GM12873 (cell line): ENCODE measurements around the gene PCED1B.

ENCODE experiments used
- TF ChIP-seq, protein P1 (sequence below): IDR thresholded peaks from 2 replicates; pipeline ENCODE4 v1.5.1; 2012; ENCODE audit warnings: low read depth, mild to moderate bottlenecking, moderate library complexity, low read length, control low read depth; ENCODE audit not compliant: insufficient read depth; ENCODE audit errors: missing control alignments

The PCED1B gene

GRCh38 chr12:47271800-47272239, 192.4 kb downstream of the PCED1B start:
- TF ChIP-seq, protein P1, sequence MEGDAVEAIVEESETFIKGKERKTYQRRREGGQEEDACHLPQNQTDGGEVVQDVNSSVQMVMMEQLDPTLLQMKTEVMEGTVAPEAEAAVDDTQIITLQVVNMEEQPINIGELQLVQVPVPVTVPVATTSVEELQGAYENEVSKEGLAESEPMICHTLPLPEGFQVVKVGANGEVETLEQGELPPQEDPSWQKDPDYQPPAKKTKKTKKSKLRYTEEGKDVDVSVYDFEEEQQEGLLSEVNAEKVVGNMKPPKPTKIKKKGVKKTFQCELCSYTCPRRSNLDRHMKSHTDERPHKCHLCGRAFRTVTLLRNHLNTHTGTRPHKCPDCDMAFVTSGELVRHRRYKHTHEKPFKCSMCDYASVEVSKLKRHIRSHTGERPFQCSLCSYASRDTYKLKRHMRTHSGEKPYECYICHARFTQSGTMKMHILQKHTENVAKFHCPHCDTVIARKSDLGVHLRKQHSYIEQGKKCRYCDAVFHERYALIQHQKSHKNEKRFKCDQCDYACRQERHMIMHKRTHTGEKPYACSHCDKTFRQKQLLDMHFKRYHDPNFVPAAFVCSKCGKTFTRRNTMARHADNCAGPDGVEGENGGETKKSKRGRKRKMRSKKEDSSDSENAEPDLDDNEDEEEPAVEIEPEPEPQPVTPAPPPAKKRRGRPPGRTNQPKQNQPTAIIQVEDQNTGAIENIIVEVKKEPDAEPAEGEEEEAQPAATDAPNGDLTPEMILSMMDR: no peak

- TF ChIP-seq, protein P1: no peak
Measured at GRCh38 chr12:47272412-47273190, 193.2 kb downstream of the PCED1B start.

DNA sequence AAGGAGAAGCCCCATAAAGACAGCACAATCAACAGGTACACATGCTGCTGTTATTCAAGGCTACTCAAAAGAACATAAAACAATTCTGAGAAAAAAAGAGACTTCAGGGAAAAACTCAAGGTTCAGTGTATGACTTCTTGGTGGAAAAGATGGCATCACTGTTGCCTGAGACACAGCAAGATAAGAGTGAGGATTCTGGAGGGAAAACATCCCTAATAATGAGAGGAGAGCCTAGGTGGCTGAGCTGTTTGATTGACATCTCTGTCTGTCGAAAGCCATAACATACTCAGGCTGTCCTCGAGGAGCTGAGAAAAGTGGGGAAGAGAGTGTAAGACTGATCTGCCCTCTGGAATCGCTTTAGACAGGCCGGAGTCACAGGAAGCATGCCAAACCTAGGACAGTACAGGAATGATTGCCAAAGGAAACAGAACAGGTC, 193.8 kb downstream of the PCED1B start:
- TF ChIP-seq, protein P1: no peak

DNA sequence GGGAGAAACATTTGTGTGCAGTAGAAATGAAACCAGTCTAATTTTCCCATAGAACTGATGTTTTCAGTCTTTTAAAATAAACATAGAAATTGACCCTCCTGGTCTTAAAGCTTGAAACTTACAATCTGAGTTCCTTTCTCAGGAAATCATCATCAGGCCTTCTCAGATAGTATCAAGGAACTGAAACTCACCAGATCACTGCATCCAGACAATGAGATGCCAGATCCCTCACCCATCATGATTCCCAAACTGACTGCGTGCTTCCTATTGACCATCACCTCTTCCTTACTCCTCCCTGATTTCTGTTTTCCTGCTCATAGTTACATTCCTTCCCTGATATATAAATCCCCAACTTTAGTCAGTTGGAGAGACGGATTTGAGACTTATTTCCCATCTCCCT, 195.3 kb downstream of the PCED1B start:
- TF ChIP-seq, protein P1: no peak

DNA sequence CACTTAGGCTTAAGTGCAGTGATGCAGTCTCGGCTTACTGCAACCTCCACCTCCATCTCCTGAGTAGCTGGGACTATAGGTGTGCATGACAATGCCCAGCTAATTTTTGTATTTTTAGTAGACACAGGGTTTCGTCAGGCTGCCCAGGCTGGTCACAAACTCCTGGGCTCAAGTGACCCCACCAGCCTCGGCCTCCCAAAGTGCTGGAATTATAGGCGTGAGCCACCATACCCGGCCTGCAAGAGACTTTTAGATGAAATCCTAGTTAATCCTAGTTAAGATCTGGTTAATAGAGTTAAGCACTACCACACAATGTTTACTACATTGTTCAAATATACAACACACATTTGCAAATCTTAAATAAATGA, 196.8 kb downstream of the PCED1B start:
- TF ChIP-seq, protein P1: no peak

DNA sequence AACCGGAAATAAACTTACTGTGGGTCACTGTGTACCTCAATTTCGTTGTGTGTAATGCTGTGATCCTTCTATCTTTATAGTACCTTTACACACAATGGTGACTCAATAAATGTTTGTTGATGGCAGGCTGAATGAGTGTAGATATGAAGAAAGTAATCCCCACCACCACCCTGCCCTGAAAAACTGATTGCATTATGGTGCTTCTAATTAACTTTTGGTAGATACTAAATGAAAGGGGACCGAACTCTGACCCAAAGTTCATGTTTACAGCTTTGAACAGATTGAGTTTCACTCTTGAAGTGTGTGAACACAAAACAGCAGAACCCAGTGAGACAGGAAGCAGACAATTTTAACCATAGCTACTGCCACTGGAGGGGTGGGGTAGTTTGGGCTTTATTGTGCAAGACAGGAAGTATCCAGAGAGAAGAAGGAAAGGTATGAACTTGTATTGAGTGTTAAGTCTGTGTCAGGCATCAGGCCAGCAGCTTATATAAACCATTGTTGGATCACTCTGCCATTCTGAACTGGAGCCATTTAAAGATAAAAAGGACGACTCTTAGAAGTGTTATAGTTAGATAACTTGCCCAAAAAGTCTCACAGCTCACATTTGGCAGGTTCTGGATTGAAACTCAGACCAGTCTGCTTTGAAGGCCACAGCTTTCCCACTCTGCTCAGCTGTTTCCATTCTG, 197.3 kb downstream of the PCED1B start:
- TF ChIP-seq, protein P1: no peak

GRCh38 chr12:47277972-47278448, 198.6 kb downstream of the PCED1B start:
- TF ChIP-seq, protein P1: no peak
